Measurements from ENCODE around the gene LTA.
A peak's percentile ranks its signal among the peaks of the same experiment; 100 is the strongest.
"Not testable (repeated sequence)": the region's sequence is repeated elsewhere in the genome, so short reads cannot be mapped to it uniquely, and the experiment has no call there.

Gene LTA

DNA sequence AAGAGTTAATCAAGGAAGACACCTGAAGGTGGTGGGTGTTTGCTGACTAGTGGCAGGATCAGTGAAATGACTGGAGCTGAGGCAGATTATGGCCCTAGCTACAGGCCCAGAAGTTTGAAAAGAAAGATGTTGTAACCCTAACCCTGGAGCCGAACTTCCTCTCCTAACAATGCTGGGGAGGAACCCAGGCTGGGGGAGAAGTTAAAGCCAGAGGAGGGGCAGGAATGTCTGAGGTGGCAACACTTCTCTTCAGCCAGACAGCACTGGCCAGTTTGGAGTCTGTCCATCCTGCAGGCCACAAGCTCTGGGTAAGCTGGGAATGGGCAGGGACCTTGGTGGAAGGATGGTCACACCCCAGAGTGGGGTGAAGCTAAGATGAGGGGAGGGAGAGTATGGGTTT is 13.9 kb downstream of the LTA start, which contains the start of gene LST1:
Gene LST1 (plus strand): TSS at position 270 of the 400 bp plus-strand sequence. CDS start 1,023 bp downstream, outside the sequence.
- DNase-seq (ENCODE audit: low read depth in 2 of 3, low spot score in 1 of 3): no peak

DNA sequence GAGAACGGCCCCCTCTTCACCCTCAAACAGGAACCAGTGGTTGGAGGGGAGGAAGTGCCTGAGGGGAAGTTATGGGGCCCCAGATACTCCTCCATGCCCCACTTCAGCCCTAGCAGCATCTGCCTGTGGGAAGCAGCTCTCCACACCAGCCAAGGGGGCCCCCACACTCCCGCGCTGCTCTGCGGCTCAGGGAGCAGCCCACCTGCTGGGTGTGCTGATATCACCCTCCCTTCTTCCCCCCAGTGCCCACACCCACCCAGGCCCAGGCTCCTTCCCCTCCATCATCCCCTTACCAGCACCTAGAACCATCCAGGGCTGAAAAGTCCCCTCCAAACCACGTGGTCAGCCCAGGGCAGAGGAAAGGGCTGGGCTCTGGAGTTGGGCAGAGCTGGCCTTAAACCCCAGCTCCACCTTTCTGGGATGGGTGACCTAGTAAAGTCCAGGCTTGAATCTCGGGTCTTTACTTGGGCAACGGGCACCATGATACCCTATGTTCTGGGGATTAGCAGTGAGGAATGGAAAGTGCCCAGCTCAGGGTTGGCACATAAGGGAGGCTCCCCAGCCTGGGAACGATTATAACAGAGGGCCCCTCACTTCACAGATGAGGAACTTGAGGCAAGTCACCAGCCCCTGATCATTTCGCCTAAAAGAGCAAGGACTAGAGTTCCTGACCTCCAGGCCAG is 14.7 kb downstream of the LTA start:
- no peak for DNase-seq (ENCODE audit: low read depth in 2 of 3, low spot score in 1 of 3)

DNA sequence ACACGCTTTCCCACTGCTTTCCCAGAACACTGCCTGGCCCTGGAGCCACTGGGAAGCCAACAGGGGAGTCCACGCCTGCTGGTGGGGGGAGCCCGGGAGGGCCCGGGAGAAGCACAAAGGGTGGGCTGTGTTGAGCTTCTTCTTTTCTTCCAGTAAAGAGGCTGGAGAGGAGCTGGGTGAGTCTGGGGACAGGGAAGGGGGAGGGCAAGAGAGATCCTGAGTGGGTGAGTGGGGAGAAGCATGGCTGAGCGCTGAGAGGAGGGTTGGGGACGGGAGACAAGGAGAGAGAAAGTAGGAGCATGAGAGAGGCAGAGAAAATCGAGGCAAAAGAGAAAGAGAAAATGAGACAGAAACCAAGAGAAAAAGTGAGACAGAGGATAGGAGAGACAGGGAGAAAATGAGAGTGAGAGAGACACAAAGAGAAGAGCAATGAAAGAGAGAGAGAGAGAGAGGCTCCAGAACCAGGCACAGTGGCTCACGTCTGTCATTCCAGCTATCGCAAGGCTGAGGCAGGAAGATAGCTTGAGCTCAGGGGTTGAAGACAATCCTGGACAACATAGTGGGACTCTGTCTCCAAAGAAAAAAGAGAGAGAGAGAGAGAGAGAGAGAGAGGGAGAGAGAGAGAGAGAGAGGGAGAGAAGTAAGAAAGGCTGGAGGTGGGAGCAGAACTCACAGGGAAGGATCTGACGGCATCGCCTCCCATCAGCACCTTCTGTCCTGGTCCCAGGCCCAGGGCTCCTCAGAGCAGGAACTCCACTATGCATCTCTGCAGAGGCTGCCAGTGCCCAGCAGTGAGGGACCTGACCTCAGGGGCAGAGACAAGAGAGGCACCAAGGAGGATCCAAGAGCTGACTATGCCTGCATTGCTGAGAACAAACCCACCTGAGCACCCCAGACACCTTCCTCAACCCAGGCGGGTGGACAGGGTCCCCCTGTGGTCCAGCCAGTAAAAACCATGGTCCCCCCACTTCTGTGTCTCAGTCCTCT is 16.0 kb downstream of the LTA start:
- DNase-seq (ENCODE audit: low read depth in 2 of 3, low spot score in 1 of 3): no peak

DNA sequence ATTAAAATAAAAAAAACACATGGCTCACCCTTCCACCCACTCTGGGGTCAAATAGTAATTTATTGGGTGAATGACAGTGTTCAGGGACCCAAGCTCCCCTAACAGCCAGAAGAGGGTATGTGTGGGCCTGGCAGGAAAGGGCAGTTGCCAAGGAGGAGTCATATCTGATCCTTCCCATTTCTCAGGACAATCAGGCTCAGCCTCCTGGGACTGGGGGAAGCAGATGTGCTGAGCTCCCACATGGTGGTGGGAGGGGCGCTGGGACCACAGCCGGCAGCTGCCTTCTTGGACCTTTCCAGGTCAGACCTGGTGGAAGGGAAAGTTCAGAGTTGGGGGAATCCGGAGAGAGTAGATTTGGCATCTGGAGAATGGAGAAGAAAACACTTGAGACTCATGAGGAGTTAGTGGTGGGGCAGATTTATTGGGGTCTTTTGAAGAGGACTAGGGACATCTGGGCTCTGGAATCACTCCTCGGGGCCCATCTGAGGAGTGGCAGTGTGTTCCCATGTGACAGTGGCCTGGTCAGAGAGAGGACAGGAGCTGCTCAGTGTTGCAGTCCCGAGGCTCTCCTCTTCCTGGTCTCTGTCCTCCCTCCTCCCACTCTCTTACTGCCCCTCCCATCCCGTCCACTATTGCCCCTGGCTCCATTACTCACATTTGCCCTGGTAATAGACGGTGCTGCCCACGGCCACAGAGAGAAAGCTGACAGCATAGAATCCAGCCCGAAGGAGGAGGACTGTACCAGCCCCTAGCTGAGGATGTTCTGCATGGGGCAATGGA is 17.0 kb downstream of the LTA start:
- DNase-seq (ENCODE audit: low read depth in 2 of 3, low spot score in 1 of 3): no peak

DNA sequence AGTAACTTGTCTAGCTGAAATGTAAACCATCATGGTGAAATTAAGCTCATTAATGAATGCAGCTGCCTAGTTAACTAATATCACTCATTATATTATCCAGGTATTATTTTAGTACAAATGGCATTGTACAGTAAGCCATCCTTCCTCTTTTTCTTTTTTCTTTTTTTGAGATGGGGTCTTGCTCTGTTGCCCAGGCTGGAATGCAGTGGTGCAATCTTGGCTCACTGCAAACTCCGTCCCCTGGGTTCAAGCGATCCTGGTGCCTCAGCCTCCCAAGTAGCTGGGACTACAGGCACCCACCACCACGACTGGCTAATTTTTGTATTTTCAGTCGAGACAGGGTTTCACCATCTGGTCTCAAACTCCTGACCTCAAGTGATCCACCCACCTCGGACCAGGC is 18.6 kb downstream of the LTA start:
- DNase-seq (ENCODE audit: low read depth in 2 of 3, low spot score in 1 of 3): not testable (repeated sequence)

DNA sequence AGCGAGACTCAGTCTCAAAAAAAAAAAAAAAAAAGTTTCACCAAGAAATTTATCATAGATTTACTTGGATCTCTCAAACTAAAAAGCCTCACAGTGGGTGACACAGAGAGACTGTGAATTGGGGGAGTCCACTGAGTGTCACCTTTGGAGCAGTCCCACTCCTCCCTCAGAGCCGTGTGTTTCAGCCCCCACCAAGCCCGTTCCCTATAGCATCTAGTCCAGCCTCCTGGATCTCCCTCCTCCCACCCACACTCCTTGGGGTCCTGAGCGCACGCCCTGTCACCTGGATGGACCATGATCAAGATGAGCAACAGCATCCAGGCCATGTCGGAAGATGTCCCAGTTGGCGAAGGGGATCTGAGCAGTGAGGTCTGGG is 20.3 kb downstream of the LTA start:
- no peak for DNase-seq (ENCODE audit: low read depth in 2 of 3, low spot score in 1 of 3)

DNA sequence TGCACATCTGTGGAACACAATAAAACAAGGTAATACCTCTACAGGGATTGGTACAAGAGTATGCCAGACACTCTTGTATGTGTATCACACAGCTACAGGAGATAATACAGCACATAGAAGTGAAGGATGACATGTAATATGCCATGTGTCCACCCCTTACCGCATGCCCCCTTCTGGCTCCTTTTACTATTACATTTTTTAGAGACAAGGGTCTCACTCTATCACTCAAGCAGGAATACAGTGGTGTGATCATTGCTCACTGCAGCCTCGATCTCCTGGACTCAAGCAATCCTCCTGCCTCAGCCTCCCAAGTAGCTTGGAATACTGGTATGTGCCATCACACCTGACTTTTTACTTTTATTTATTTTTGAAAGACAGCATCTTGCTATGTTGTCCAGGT is 24.9 kb downstream of the LTA start:
- DNase-seq (ENCODE audit: low read depth in 2 of 3, low spot score in 1 of 3): no peak

DNA sequence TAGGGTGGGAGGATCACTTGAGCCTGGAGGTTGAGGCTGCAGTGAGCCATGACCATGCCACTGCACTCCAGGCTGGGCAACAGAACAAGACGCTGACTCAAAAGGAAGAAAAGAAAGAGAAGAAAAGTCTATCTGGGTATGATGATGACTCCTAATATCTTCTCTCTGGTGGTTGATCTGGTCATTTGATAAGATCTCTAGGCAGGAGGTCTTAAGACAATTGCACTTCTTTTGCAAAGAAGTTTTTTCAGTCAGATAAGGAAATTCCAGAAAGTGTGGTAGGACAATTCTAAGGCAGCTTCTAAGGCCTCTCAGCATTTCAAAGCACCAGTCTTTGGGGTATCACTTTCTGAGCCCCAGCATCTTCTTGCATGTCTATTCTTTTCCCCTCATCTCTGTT is 35.2 kb downstream of the LTA start:
- no peak for DNase-seq (ENCODE audit: low read depth in 2 of 3, low spot score in 1 of 3)

DNA sequence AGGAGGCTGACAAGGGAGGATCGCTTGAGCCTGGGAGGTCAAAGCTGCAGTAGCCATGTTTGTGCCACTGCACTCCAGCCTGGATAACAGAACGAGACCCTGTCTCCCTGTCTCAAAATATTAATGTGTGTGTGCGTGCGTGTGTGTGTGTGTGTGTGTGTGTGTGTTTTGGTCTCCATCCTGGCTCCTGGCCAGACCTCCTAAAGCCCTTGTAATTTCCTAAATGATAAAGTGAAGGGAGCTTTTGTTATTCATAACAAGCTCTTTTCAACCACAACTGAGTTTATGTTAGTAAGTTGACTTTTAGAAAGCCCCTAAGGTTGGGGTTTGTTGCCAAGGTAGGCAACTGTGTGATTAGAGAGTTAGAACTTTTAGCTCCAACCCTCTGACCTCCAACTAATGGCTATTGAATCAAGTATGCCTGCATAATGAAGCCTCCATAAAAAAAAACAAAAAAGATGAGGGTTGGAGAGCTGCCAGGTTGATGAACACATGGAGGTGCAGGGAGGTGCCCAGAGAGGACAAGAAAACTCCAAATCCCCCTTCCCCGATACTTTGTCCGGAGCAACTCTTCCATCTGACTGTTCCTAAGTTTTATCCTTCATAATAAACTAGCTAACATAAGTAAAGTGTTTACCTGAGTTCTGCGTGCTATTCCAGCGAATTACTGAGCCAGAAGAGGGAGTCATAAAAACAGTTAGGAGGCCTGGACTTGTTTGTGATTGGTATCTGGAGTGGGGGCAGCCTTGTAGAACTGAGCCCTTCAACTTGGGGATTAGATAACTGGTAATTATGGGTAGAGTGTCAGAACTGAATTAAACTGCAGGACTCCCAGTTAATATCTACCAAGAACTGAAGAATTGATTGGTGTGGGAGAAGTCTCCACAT is 37.7 kb downstream of the LTA start:
- no peak for DNase-seq (ENCODE audit: low read depth in 2 of 3, low spot score in 1 of 3)

DNA sequence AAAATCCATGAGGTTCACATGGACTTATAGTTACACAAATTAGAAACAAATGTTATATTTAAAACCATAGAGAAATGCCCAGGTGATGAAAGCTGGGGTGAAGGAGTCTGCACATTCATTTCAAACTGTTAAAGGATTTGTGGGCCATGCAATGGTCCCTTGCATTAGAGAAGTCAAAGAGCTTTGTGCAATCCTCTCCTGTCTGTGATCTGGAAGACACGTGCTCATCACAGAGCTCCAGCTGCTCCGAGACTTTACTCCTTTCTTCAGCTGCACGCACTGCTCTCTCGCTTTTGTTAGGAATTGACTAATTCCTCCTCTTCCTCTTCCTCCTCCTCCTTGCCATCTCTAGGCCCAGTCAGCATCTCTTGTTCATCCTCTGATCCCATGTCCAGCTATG is 38.9 kb downstream of the LTA start:
- no peak for DNase-seq (ENCODE audit: low read depth in 2 of 3, low spot score in 1 of 3)

DNA sequence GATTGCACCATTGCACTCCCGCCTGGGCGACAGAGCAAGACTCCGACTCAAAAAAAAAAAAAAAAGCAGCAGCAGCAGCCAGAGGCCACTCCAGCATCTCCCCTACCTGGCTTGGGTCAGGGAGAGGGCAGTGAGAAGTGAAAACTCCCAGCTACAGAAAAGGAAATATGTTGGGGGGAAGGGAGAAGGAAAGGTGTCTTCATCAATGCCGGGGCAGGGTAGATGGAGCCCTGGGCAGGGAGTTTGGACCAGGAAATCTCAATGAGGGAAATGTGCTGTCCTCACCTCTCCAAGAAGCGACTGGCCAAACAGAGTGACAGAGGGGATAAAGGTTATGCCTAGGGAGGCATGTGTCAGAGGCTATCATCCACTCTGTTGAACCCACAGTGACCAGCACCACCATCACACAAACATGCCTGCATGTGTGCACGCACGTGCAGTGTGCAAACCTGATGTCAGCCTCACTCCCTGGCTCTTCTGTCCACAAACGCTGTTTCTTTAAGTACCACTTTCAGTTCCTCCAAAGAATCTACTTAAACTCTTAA is 42.1 kb downstream of the LTA start:
- no peak for DNase-seq (ENCODE audit: low read depth in 2 of 3, low spot score in 1 of 3)

DNA sequence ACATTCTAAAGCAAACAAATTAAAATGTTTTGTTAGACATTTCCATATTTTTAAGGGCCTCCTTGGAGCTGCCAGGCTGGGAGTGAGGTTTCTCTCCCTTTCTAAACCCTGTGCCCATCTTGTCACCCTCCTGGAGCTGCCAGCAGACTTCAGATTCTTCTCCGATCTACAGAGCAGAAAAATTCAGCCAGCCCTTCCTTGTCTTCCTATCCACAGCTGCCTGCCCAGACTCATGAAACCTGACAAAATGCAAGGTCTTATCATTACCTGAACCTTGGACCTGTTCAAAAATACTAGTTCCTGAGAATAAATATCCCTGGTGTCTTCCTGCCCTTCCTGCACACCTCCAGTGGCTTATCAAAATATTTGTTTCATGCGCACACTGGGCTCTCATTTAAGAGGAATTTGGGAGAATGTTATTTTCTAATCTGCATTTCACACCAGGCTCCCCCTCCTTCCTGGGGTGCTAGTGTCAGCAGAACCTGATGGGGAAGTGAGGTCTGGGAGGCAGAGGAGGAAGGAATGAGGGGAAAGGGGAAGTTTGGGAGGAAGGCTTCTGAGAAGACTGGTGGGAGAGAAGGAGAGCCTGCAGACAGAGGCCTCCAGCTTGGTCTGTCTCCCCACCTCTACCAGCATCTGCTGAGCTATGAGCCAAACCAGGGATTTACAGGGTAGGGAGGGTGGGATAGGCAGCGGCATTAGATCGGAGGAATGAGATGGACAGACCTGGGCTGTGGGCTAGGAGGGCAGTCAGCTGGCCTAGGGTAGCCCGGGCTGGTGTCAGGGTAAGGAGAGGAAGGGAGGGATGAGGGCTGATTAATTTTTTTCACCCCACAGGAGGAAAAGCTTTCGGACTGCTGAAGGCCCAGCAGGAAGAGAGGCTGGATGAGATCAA is 42.8 kb downstream of the LTA start, which contains the start of gene AIF1:
Gene AIF1 (plus strand): TSS at position 551 of the 895 bp plus-strand sequence. CDS start 96 bp downstream, at position 647.
- DNase-seq (ENCODE audit: low read depth in 2 of 3, low spot score in 1 of 3): no peak

DNA sequence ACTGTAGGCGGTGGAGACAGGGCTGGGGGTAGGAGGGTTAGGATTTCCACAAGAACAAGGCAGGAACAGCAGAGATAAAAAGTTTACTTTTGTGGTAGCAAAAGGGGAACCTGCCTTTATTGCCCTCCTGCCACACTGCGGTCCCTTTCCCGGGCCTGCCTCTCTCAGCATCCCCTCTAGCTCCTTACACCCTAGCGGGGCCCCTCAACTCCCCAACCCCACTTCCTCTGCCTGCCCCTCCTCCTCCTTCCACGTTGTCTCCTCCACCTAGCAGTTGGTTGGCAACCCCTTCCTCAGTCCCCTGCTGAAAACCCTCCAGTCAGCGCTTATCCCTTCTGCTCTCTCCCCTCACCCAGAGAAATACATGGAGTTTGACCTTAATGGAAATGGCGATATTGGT is 43.7 kb downstream of the LTA start:
- DNase-seq (ENCODE audit: low read depth in 2 of 3, low spot score in 1 of 3): no peak

DNA sequence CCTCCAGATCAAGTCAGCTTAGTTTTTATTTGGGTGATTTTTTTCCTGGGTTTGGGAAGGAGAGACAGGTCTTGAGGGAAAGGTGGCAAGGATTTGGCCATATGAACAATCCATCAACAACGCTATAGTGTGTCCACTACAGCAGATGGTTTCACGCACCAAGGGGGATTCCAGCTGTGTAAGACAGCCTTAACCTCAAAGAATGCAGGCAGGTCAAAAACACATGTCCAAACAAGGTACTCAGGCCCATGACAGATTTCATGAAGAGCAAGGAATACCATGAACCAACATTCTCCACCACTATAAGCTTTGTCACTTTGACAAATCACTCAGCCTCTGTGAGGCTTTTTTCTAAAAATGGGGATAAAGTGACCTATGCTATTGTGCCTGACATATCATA is 44.9 kb downstream of the LTA start:
- no peak for DNase-seq (ENCODE audit: low read depth in 2 of 3, low spot score in 1 of 3)

DNA sequence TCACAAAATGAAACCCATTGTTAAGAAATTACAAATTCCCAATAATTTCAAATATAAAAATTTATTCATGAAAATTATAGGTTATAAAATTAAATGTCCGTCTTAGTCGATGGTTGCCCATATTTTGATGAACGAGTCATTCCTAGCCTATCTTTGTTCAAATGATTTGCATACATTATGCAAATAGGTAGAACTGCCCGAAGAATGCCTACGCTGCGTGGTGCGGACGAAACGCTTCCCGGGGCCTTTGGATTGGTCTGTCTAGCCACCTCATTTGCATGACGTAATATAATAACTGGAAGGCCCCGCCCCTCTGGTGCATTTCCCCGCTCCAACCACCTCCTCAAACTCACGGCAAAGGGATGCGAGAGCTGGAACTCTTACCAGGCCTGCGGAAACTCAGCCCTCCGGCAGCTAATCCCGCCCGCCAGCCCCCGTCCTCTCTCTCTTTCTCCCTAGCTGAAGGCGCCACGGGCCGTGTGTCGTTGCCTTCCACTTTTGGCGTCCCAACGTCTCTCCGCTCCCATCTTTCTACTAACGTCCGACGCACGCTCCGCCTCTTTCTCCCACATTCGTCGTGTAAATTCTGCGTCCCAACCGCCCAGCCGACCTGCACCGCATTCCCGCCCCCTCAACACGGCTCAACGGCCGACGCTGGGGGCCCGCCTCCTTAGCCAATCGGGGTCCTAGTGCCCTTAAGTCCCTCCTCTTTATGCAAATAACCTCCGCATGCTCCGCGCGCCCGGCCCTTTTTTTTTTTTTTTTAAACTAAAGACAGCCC is 47.9 kb downstream of the LTA start:
- DNase-seq (ENCODE audit: low read depth in 2 of 3, low spot score in 1 of 3): peak; percentile 97

DNA sequence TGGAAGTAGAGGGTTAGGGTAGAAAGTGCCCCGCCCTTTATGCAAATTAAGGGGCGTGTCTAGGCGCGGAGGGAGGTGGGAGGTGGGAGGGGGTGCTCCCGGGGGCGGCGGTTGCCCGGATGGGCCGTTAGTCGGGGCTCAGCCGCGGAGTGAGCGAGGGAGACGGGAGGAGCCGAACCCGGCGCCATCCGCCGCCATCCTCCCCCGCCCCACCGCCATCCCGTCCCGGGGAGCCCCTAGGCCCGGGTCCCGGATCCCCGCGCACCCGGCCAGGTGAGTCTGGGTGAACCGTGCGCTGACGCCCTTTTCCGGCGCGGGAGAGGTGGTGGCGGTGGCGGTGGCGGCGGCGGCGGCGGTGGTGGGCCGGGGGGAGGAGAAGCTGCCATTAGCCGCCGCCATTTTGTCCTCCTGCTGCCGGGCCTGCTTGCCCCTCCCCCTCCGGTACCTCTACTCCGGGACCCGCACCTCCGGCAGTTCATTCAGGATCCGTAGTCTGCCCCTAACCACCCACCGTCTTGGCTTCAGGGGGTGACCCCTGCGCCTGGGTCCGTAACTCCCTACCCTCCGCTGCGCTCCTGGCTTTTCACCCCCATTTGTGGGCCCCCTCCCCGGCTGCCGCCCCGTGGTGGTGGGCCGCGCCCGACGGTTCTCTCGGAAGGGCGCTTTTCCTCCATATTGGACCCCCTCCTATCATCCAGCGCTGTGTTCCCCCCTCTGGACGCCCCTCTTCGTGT is 48.7 kb downstream of the LTA start, which contains the start of gene PRRC2A:
Gene PRRC2A (plus strand): TSS at position 130 of the 734 bp plus-strand sequence. CDS start 2,075 bp downstream, outside the sequence.
- DNase-seq (ENCODE audit: low read depth in 2 of 3, low spot score in 1 of 3): peak in 2 of 3 donors; percentile 94 to 99

DNA sequence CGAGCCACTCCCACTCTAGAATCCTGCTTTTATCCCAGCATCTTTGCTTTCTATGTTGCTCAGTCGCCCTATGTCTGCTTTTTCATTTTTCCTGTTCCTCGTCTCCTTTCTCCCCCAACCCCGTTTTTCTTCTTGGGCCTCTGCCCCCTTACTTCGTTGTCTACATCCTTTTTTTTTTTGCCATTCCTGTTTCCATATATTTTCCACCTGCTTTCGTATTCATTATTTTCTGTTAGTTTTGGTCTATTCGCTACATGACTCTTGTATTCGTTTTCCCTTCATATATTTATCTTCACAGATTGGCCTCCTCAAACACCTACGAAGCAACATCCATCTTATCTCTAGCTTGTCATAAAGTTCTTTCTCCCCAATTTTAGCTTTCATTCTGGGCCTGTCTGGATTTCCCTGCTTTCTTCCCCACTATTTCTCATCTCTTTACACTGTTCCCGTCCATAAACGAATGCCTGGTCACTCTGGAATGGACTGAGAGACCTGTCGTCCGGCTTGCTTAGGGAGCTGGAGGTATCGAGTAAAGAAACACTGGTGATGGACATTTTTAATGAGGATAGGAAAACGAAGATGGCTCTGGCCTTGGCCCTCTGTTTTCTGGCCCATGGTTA is 49.3 kb downstream of the LTA start:
- DNase-seq (ENCODE audit: low read depth in 2 of 3, low spot score in 1 of 3): no peak
